Measurements from ENCODE around the gene IFNB1.

IFNB1 gene

GRCh38 chr9:21070906-21071305, 6.8 kb downstream of the IFNB1 start:
- DNase-seq (ENCODE audit: insufficient read length, low spot score) (no peak), FAIRE-seq (no peak)

GRCh38 chr9:21070171-21070571, 7.6 kb downstream of the IFNB1 start:
- no peak for FAIRE-seq

GRCh38 chr9:21060919-21061561, 16.7 kb downstream of the IFNB1 start:
- no peak for FAIRE-seq
- DNase-seq (ENCODE audit: insufficient read length, low spot score): no peak

More at GRCh38 chr9:21070171-21070571, 7.6 kb downstream of the IFNB1 start:
- DNase-seq (ENCODE audit: insufficient read length, low spot score): peak; percentile 13

GRCh38 chr9:21056931-21057330, 20.8 kb downstream of the IFNB1 start:
- no peak for FAIRE-seq
- no peak for DNase-seq (ENCODE audit: insufficient read length, low spot score)

GRCh38 chr9:21053851-21054250, 23.9 kb downstream of the IFNB1 start:
- DNase-seq (ENCODE audit: insufficient read length, low spot score) (no peak), FAIRE-seq (no peak)

GRCh38 chr9:21047281-21047691, 30.5 kb downstream of the IFNB1 start:
- no peak for FAIRE-seq
- DNase-seq (ENCODE audit: insufficient read length, low spot score): no peak

- DNase-seq (ENCODE audit: insufficient read length, low spot score): no peak
- FAIRE-seq: no peak
Observed at GRCh38 chr9:21043841-21044240, 33.9 kb downstream of the IFNB1 start.

- FAIRE-seq (no peak), DNase-seq (ENCODE audit: insufficient read length, low spot score) (no peak)
Observed at GRCh38 chr9:21042466-21042865, 35.3 kb downstream of the IFNB1 start.

GRCh38 chr9:21039302-21039701, 38.4 kb downstream of the IFNB1 start:
- FAIRE-seq: no peak
- no peak for DNase-seq (ENCODE audit: insufficient read length, low spot score)

- no peak for FAIRE-seq
- DNase-seq (ENCODE audit: insufficient read length, low spot score): no peak
Observed at GRCh38 chr9:21037278-21037677, 40.5 kb downstream of the IFNB1 start.

GRCh38 chr9:21031808-21032183, 45.9 kb downstream of the IFNB1 start:
- FAIRE-seq (no peak), DNase-seq (ENCODE audit: insufficient read length, low spot score) (no peak)

GRCh38 chr9:21031091-21031807, 46.5 kb downstream of the IFNB1 start, which contains the start of gene HACD4:
TSS of gene HACD4 (minus strand) at chr9:21031640. CDS start at chr9:21031590, 50 bp downstream.
- FAIRE-seq (no peak), DNase-seq (ENCODE audit: insufficient read length, low spot score) (no peak)

- DNase-seq (ENCODE audit: insufficient read length, low spot score) (no peak), FAIRE-seq (no peak)
Observed at GRCh38 chr9:21030389-21031035, 47.2 kb downstream of the IFNB1 start.

- FAIRE-seq: no peak
- DNase-seq (ENCODE audit: insufficient read length, low spot score): no peak
Observed at GRCh38 chr9:21029661-21030060, 48.1 kb downstream of the IFNB1 start.

GRCh38 chr9:21028466-21028865, 49.3 kb downstream of the IFNB1 start:
- no peak for DNase-seq (ENCODE audit: insufficient read length, low spot score)
- FAIRE-seq: no peak

- DNase-seq (ENCODE audit: insufficient read length, low spot score) (no peak), FAIRE-seq (no peak)
Observed at GRCh38 chr9:21027295-21027694, 50.4 kb downstream of the IFNB1 start.
